ENCODE data around the gene FAT1.

The FAT1 gene

GRCh38 chr4:186619088-186619487 lies 104.6 kb downstream of the FAT1 start:
- Histone ChIP-seq H4K8ac (ENCODE audit: low read depth, low read length) (no peak overlapping the region), H3K36me3 (ENCODE audit: control insufficient read depth in 1 of 2, insufficient read depth in 2 of 2, low read length in 2 of 2) (peaks cover 15 to 36% of the 10 kb centered on the region in 2 experiments), H2BK5ac (ENCODE audit: low read depth, low read length, poor library complexity) (no peak overlapping the region), H2BK12ac (ENCODE audit: low read length) (no peak overlapping the region), H3K4me3 (ENCODE audit: low read depth, low read length) (no peak overlapping the region), H2AK5ac (ENCODE audit: low read length) (no peak overlapping the region), H2AFZ (ENCODE audit: insufficient read depth, low read length, poor library complexity) (no peak overlapping the region), H3K4me2 (ENCODE audit: low read length) (no peak overlapping the region), H3K23ac (ENCODE audit: low read length) (no peak overlapping the region), H3K27ac (ENCODE audit: low read depth, low read length) (no peak overlapping the region), H3K9me3 (ENCODE audit: insufficient read depth, low read depth, low read length) (peaks cover 4% of the 10 kb centered on the region), H3K27me3 (ENCODE audit: insufficient read depth, low read length) (no peaks in the 10 kb centered on the region), H3K14ac (ENCODE audit: low read length) (no peak overlapping the region), H3K4ac (ENCODE audit: low read depth, low read length) (no peak overlapping the region), H3K79me1 (ENCODE audit: low read length) (no peaks in the 10 kb centered on the region), H3K79me2 (ENCODE audit: control insufficient read depth, insufficient read depth, low read length, poor library complexity) (no peaks in the 10 kb centered on the region), H4K91ac (ENCODE audit: low read depth, low read length) (no peak overlapping the region), H3K9ac (ENCODE audit: low read length) (no peak overlapping the region), H2BK120ac (ENCODE audit: insufficient read depth, low read length, poor library complexity) (no peak overlapping the region), H4K12ac (ENCODE audit: low read depth, low read length) (no peak overlapping the region), H3K4me1 (ENCODE audit: control insufficient read depth in 1 of 2, insufficient read depth in 2 of 2, low read length in 2 of 2) (peaks cover 11 to 16% of the 10 kb centered on the region in 2 experiments), H3K18ac (ENCODE audit: low read length) (no peak overlapping the region)
- no peak for DNase-seq
- no CpG with 5 or more reads among the region's 10 CpGs for WGBS (ENCODE audit: extremely low coverage, insufficient coverage, insufficient read length)

- Histone ChIP-seq H4K91ac (ENCODE audit: low read depth, low read length) (no peak overlapping the region), H3K18ac (ENCODE audit: low read length) (no peak overlapping the region), H3K4me2 (ENCODE audit: low read length) (no peak overlapping the region), H3K4me3 (ENCODE audit: low read depth, low read length) (no peak overlapping the region), H3K36me3 (ENCODE audit: control insufficient read depth in 1 of 2, insufficient read depth in 2 of 2, low read length in 2 of 2) (peaks cover 17 to 42% of the 10 kb centered on the region in 2 experiments), H3K9ac (ENCODE audit: low read length) (no peak overlapping the region), H3K4ac (ENCODE audit: low read depth, low read length) (no peak overlapping the region), H4K8ac (ENCODE audit: low read depth, low read length) (no peak overlapping the region), H2BK120ac (ENCODE audit: insufficient read depth, low read length, poor library complexity) (no peak overlapping the region), H3K27me3 (ENCODE audit: insufficient read depth, low read length) (no peaks in the 10 kb centered on the region), H4K12ac (ENCODE audit: low read depth, low read length) (no peak overlapping the region), H2BK12ac (ENCODE audit: low read length) (no peak overlapping the region), H3K23ac (ENCODE audit: low read length) (no peak overlapping the region), H3K9me3 (ENCODE audit: insufficient read depth, low read depth, low read length) (peaks cover 4% of the 10 kb centered on the region), H3K27ac (ENCODE audit: low read depth, low read length) (no peak overlapping the region), H3K79me1 (ENCODE audit: low read length) (no peaks in the 10 kb centered on the region), H3K4me1 (ENCODE audit: control insufficient read depth in 1 of 2, insufficient read depth in 2 of 2, low read length in 2 of 2) (peaks cover 4 to 7% of the 10 kb centered on the region in 2 experiments), H2BK5ac (ENCODE audit: low read depth, low read length, poor library complexity) (no peak overlapping the region), H2AFZ (ENCODE audit: insufficient read depth, low read length, poor library complexity) (no peak overlapping the region), H3K79me2 (ENCODE audit: control insufficient read depth, insufficient read depth, low read length, poor library complexity) (no peaks in the 10 kb centered on the region), H3K14ac (ENCODE audit: low read length) (no peak overlapping the region), H2AK5ac (ENCODE audit: low read length) (no peak overlapping the region)
- whole genome bisulfite sequencing (ENCODE audit: extremely low coverage, insufficient coverage, insufficient read length): no CpG with 5 or more reads among the region's 3 CpGs
- DNase-seq: no peak
Measured at GRCh38 chr4:186617921-186618320, 105.7 kb downstream of the FAT1 start.

- Histone ChIP-seq H3K27me3 (ENCODE audit: insufficient read depth, low read length) (no peaks in the 10 kb centered on the region), H2BK5ac (ENCODE audit: low read depth, low read length, poor library complexity) (no peak overlapping the region), H2BK12ac (ENCODE audit: low read length) (no peak overlapping the region), H4K12ac (ENCODE audit: low read depth, low read length) (no peak overlapping the region), H3K4me2 (ENCODE audit: low read length) (no peak overlapping the region), H2AFZ (ENCODE audit: insufficient read depth, low read length, poor library complexity) (no peak overlapping the region), H3K36me3 (ENCODE audit: control insufficient read depth in 1 of 2, insufficient read depth in 2 of 2, low read length in 2 of 2) (peaks cover 30 to 41% of the 10 kb centered on the region in 2 experiments), H3K23ac (ENCODE audit: low read length) (no peak overlapping the region), H3K4me3 (ENCODE audit: low read depth, low read length) (no peak overlapping the region), H3K4ac (ENCODE audit: low read depth, low read length) (no peak overlapping the region), H4K8ac (ENCODE audit: low read depth, low read length) (no peak overlapping the region), H3K27ac (ENCODE audit: low read depth, low read length) (no peak overlapping the region), H3K79me1 (ENCODE audit: low read length) (peaks cover 4% of the 10 kb centered on the region), H2AK5ac (ENCODE audit: low read length) (no peak overlapping the region), H3K18ac (ENCODE audit: low read length) (no peak overlapping the region), H3K4me1 (ENCODE audit: control insufficient read depth in 1 of 2, insufficient read depth in 2 of 2, low read length in 2 of 2) (peaks cover 0 to 4% of the 10 kb centered on the region in 2 experiments), H4K91ac (ENCODE audit: low read depth, low read length) (no peak overlapping the region), H2BK120ac (ENCODE audit: insufficient read depth, low read length, poor library complexity) (no peak overlapping the region), H3K9me3 (ENCODE audit: insufficient read depth, low read depth, low read length) (no peaks in the 10 kb centered on the region), H3K9ac (ENCODE audit: low read length) (no peak overlapping the region), H3K79me2 (ENCODE audit: control insufficient read depth, insufficient read depth, low read length, poor library complexity) (no peaks in the 10 kb centered on the region), H3K14ac (ENCODE audit: low read length) (no peak overlapping the region)
- DNase-seq: no peak
- WGBS (ENCODE audit: extremely low coverage, insufficient coverage, insufficient read length): no CpG with 5 or more reads among the region's 1 CpG
Measured at GRCh38 chr4:186607490-186607889, 116.2 kb downstream of the FAT1 start.

- Histone ChIP-seq H3K4ac (ENCODE audit: low read depth, low read length) (no peak overlapping the region), H2BK120ac (ENCODE audit: insufficient read depth, low read length, poor library complexity) (no peak overlapping the region), H3K18ac (ENCODE audit: low read length) (no peak overlapping the region), H3K79me1 (ENCODE audit: low read length) (peaks cover 4% of the 10 kb centered on the region), H3K4me2 (ENCODE audit: low read length) (no peak overlapping the region), H4K8ac (ENCODE audit: low read depth, low read length) (no peak overlapping the region), H3K9me3 (ENCODE audit: insufficient read depth, low read depth, low read length) (no peaks in the 10 kb centered on the region), H3K27ac (ENCODE audit: low read depth, low read length) (no peak overlapping the region), H3K4me3 (ENCODE audit: low read depth, low read length) (no peak overlapping the region), H3K9ac (ENCODE audit: low read length) (no peak overlapping the region), H3K23ac (ENCODE audit: low read length) (no peak overlapping the region), H2BK12ac (ENCODE audit: low read length) (no peak overlapping the region), H3K27me3 (ENCODE audit: insufficient read depth, low read length) (no peaks in the 10 kb centered on the region), H3K4me1 (ENCODE audit: control insufficient read depth in 1 of 2, insufficient read depth in 2 of 2, low read length in 2 of 2) (peaks cover 0 to 4% of the 10 kb centered on the region in 2 experiments), H3K14ac (ENCODE audit: low read length) (no peak overlapping the region), H4K91ac (ENCODE audit: low read depth, low read length) (no peak overlapping the region), H2AK5ac (ENCODE audit: low read length) (no peak overlapping the region), H3K36me3 (ENCODE audit: control insufficient read depth in 1 of 2, insufficient read depth in 2 of 2, low read length in 2 of 2) (peaks cover 30 to 43% of the 10 kb centered on the region in 2 experiments), H3K79me2 (ENCODE audit: control insufficient read depth, insufficient read depth, low read length, poor library complexity) (no peaks in the 10 kb centered on the region), H2AFZ (ENCODE audit: insufficient read depth, low read length, poor library complexity) (no peak overlapping the region), H2BK5ac (ENCODE audit: low read depth, low read length, poor library complexity) (no peak overlapping the region), H4K12ac (ENCODE audit: low read depth, low read length) (no peak overlapping the region)
- no CpG with 5 or more reads among the region's 6 CpGs for WGBS (ENCODE audit: extremely low coverage, insufficient coverage, insufficient read length)
- DNase-seq: peak; percentile 42 to 55
Measured at GRCh38 chr4:186606591-186606992, 117.1 kb downstream of the FAT1 start.
